HEK293T (cell line): Measurements from ENCODE around the gene CYB5R2.

Source experiments
- CTCF ChIA-PET: fragments of 350-600 bp; formaldehyde crosslinking; extraction: SDS; loops from one replicate; lab custom pipeline; 2021; ENCODE audit warnings: antibody characterized with exemption, inconsistent platforms; lab: Yijun Ruan, JAX
- POLR2A ChIA-PET: fragments of 350-600 bp; formaldehyde crosslinking; extraction: SDS; loops from one replicate; lab custom pipeline; 2020; ENCODE audit warnings: antibody characterized with exemption, inconsistent platforms; lab: Yijun Ruan, JAX
- DNase-seq: peaks from one replicate; pipeline ENCODE4 v3.0.0; 2012; ENCODE audit warnings: mixed read lengths; ENCODE audit errors: extremely low spot score
- ARNT ChIP-seq: fragments of 450-650 bp; IDR thresholded peaks from 2 replicates; pipeline ENCODE4 v1.6.1; 2017; ENCODE audit warnings: mild to moderate bottlenecking
- BHLHE40 ChIP-seq: fragments of 450-650 bp; IDR thresholded peaks from 2 replicates; pipeline ENCODE4 v1.6.1; 2016; ENCODE audit warnings: mild to moderate bottlenecking, moderate library complexity, borderline replicate concordance
- CTBP1 ChIP-seq: fragments of 450-650 bp; IDR thresholded peaks from 2 replicates; pipeline ENCODE4 v1.6.1; 2016; ENCODE audit warnings: borderline replicate concordance
- ELF4 ChIP-seq: fragments of 450-650 bp; IDR thresholded peaks from 2 replicates; pipeline ENCODE4 v1.6.1; 2017; ENCODE audit warnings: antibody characterized with exemption
- FOXA1 ChIP-seq: fragments of 450-650 bp; IDR thresholded peaks from 2 replicates; pipeline ENCODE4 v1.6.1; 2016; ENCODE audit warnings: mild to moderate bottlenecking
- FOXK2 ChIP-seq: fragments of 450-650 bp; IDR thresholded peaks from 2 replicates; pipeline ENCODE4 v1.6.1; 2016; ENCODE audit warnings: mild to moderate bottlenecking
- FOXM1 ChIP-seq: fragments of 450-650 bp; IDR thresholded peaks from 2 replicates; pipeline ENCODE4 v1.6.1; 2017; ENCODE audit warnings: mild to moderate bottlenecking, borderline replicate concordance
- HDGF ChIP-seq: fragments of 450-650 bp; IDR thresholded peaks from 2 replicates; pipeline ENCODE4 v1.6.1; 2017; ENCODE audit warnings: antibody characterized with exemption, borderline replicate concordance
- L3MBTL2 ChIP-seq: fragments of 450-650 bp; conservative IDR thresholded peaks from 2 replicates; pipeline ENCODE4 v1.6.1; 2016; ENCODE audit warnings: mild to moderate bottlenecking
- LEF1 ChIP-seq: fragments of 450-650 bp; IDR thresholded peaks from 2 replicates; pipeline ENCODE4 v1.6.1; 2017; ENCODE audit warnings: mild to moderate bottlenecking, borderline replicate concordance
- NFRKB ChIP-seq: fragments of 450-650 bp; IDR thresholded peaks from 2 replicates; pipeline ENCODE4 v1.6.1; 2016; ENCODE audit warnings: mild to moderate bottlenecking, moderate library complexity
- PKNOX1 ChIP-seq: fragments of 450-650 bp; IDR thresholded peaks from 2 replicates; pipeline ENCODE4 v1.6.1; 2016
- SP1 ChIP-seq: fragments of 450-650 bp; IDR thresholded peaks from 2 replicates; pipeline ENCODE4 v1.6.1; 2017
- SUZ12 ChIP-seq: fragments of 450-650 bp; IDR thresholded peaks from 2 replicates; pipeline ENCODE4 v1.6.1; 2016; ENCODE audit warnings: mild to moderate bottlenecking
- TARDBP ChIP-seq: fragments of 450-650 bp; IDR thresholded peaks from 2 replicates; pipeline ENCODE4 v1.6.1; 2016
- ZNF384 ChIP-seq: fragments of 450-650 bp; IDR thresholded peaks from 2 replicates; pipeline ENCODE4 v1.6.1; 2016

The CYB5R2 gene

GRCh38 chr11:7657306-7658025, 15.8 kb downstream of the CYB5R2 start:
- TF ChIP-seq ELF4 (no peak), HDGF (no peak), PKNOX1 (no peak), BHLHE40 (no peak), FOXM1 (no peak), ARNT (no peak), FOXA1 (no peak)
- ChIA-PET POLR2A (interaction anchor here (0.9 kb wide), 1 partner anchor 86 kb away, joined by 3 read pairs; no protein-coding TSS in a partner anchor), CTCF (interaction anchor here (0.6 to 1.6 kb wide), 10 partner anchors 8 to 202 kb away, joined by 3 to 24 read pairs (median 6); partner anchors contain the start of gene PPFIBP2)
- DNase-seq = peak; percentile 59

- ChIA-PET CTCF (interaction anchor here (1.0 to 1.6 kb wide), 6 partner anchors 9 to 144 kb away, joined by 4 to 24 read pairs (median 8); partner anchors contain the start of gene PPFIBP2), POLR2A (interaction anchor here (0.9 kb wide), 1 partner anchor 85 kb away, joined by 3 read pairs; no protein-coding TSS in a partner anchor)
- DNase-seq = no peak
- no peak for TF ChIP-seq SP1
- TF ChIP-seq ARNT = no peak
- no peak for TF ChIP-seq FOXA1
- TF ChIP-seq L3MBTL2 = no peak
- no peak for TF ChIP-seq ZNF384
- no peak for TF ChIP-seq FOXK2
- TF ChIP-seq CTBP1 = no peak
These were observed 16.6 kb downstream of the CYB5R2 start for GRCh38 chr11:7656704-7657103.

- ChIA-PET CTCF (interaction anchor here (0.5 kb wide), 1 partner anchor 12 kb away, joined by 3 read pairs; no protein-coding TSS in a partner anchor), POLR2A (no interaction called here)
- TF ChIP-seq L3MBTL2 (no peak), FOXM1 (no peak), ELF4 (no peak), SUZ12 (no peak), ARNT (no peak), FOXA1 (no peak), HDGF (no peak), CTBP1 (no peak), LEF1 (no peak), ZNF384 (no peak), BHLHE40 (no peak), NFRKB (no peak), FOXK2 (no peak), PKNOX1 (no peak), TARDBP (no peak), SP1 (no peak)
- DNase-seq = no peak
These were observed 17.8 kb downstream of the CYB5R2 start for GRCh38 chr11:7655253-7656217.

GRCh38 chr11:7654195-7654705, 19.1 kb downstream of the CYB5R2 start:
- ChIA-PET POLR2A (no interaction called here), CTCF (no interaction called here)
- no peak for DNase-seq
- TF ChIP-seq SP1 (no peak), TARDBP (no peak), BHLHE40 (no peak), FOXA1 (no peak), PKNOX1 (no peak)

GRCh38 chr11:7651700-7652099, 21.6 kb downstream of the CYB5R2 start:
- DNase-seq = no peak
- CTCF ChIA-PET = interaction anchor here (1.2 kb wide), 1 partner anchor 139 kb away, joined by 3 read pairs; no protein-coding TSS in a partner anchor
- POLR2A ChIA-PET = no interaction called here
- TF ChIP-seq L3MBTL2 = no peak
- TF ChIP-seq SP1 = no peak
- TF ChIP-seq SUZ12 = no peak
- no peak for TF ChIP-seq BHLHE40
- TF ChIP-seq PKNOX1 = no peak
- no peak for TF ChIP-seq ARNT
- TF ChIP-seq HDGF = no peak
- no peak for TF ChIP-seq TARDBP
- no peak for TF ChIP-seq FOXM1
- no peak for TF ChIP-seq ELF4
- TF ChIP-seq FOXK2 = no peak
- TF ChIP-seq LEF1 = no peak
- no peak for TF ChIP-seq FOXA1
- TF ChIP-seq NFRKB = no peak
- no peak for TF ChIP-seq ZNF384
- no peak for TF ChIP-seq CTBP1
